IMR-90 (cell line): ENCODE measurements around the gene GPR65. TPM values are rescaled to one million over a fixed set of nuclear protein-coding genes. Genes with fewer than 3 reads are reported as not detected.

Experiments
- ATAC-seq: fragments of 200-7000 bp; cut with Tn5 transposase; 2 replicates; pipeline ENCODE4 v1.9.1; 2020; ENCODE audit warnings: low read depth, mild to moderate bottlenecking, moderate library complexity
- BruUV-seq: library from RNA; stranded (reverse); fragments of 400-500 nt; replicated peaks from 2 replicates; lab custom pipeline; 2021; lab: Mats Ljungman, UMichigan
- CTCF ChIA-PET: fragments of 300-600 bp; formaldehyde crosslinking; extraction: SDS; loops from one replicate; lab custom pipeline; 2021; ENCODE audit warnings: antibody characterized with exemption; lab: Yijun Ruan, JAX
- POLR2A ChIA-PET: fragments of 300-600 bp; sonication (Branson Sonifier 250); formaldehyde crosslinking; loops from one replicate; lab custom pipeline; 2022; ENCODE audit warnings: antibody characterized with exemption; ENCODE audit not compliant: unreplicated experiment; lab: Charles Lee
- DNase-seq: peaks from one replicate; pipeline ENCODE4 v3.0.0; 2013
- H2AFZ ChIP-seq: replicated peaks from 2 replicates; pipeline ENCODE3; 2013; ENCODE audit warnings: low read length, mild to moderate bottlenecking; ENCODE audit not compliant: poor library complexity
- H2AK5ac ChIP-seq: 2 replicates; pipeline ENCODE4 v1.6.1; 2013; ENCODE audit warnings: low read depth, low read length, inconsistent platforms
- H2AK9ac ChIP-seq: replicated peaks from 2 replicates; pipeline ENCODE3; 2013; ENCODE audit warnings: mild to moderate bottlenecking, low read depth, low read length, moderate library complexity; ENCODE audit not compliant: poor library complexity
- H2BK120ac ChIP-seq: 2 replicates; pipeline ENCODE4 v1.6.1; 2013; ENCODE audit warnings: low read depth, low read length, inconsistent platforms
- H2BK15ac ChIP-seq: 3 replicates; pipeline ENCODE4 v1.6.1; 2013; ENCODE audit warnings: low read depth, low read length, inconsistent platforms
- H2BK20ac ChIP-seq: 2 replicates; pipeline ENCODE4 v1.6.1; 2013; ENCODE audit warnings: low read depth, mild to moderate bottlenecking, inconsistent platforms, low read length, moderate library complexity
- H2BK5ac ChIP-seq: 2 replicates; pipeline ENCODE4 v1.6.1; 2013; ENCODE audit warnings: mild to moderate bottlenecking, low read depth, low read length, inconsistent platforms; ENCODE audit not compliant: poor library complexity, severe bottlenecking
- H3K14ac ChIP-seq: replicated peaks from 2 replicates; pipeline ENCODE4 v1.6.1; 2013; ENCODE audit warnings: low read depth, low read length, inconsistent platforms
- H3K18ac ChIP-seq: 2 replicates; pipeline ENCODE4 v1.6.1; 2013; ENCODE audit warnings: low read depth, low read length, control low read depth
- H3K23ac ChIP-seq: 2 replicates; pipeline ENCODE4 v1.6.1; 2013; ENCODE audit warnings: low read depth, low read length, inconsistent platforms
- H3K27ac ChIP-seq: 2 replicates; pipeline ENCODE4 v1.5.1; 2013; ENCODE audit warnings: mild to moderate bottlenecking, control low read depth, low read length; ENCODE audit not compliant: insufficient read depth
- H3K27me3 ChIP-seq: 2 replicates; pipeline ENCODE4 v1.6.1; 2013; ENCODE audit warnings: low read length; ENCODE audit not compliant: control insufficient read depth, insufficient read depth
- H3K36me3 ChIP-seq: 2 replicates; pipeline ENCODE4 v1.6.1; 2013; ENCODE audit warnings: low read length, mixed read lengths; ENCODE audit not compliant: control insufficient read depth, insufficient read depth
- H3K4ac ChIP-seq: 2 replicates; pipeline ENCODE4 v1.6.1; 2013; ENCODE audit warnings: low read depth, low read length, inconsistent platforms
- H3K4me1 ChIP-seq: 2 replicates; pipeline ENCODE4 v1.6.1; 2013; ENCODE audit warnings: low read length, mixed read lengths; ENCODE audit not compliant: control insufficient read depth, insufficient read depth
- H3K4me2 ChIP-seq: 2 replicates; pipeline ENCODE4 v1.6.1; 2013; ENCODE audit warnings: low read depth, mild to moderate bottlenecking, control low read depth, low read length, moderate library complexity
- H3K4me3 ChIP-seq: 2 replicates; pipeline ENCODE4 v1.5.1; 2013; ENCODE audit warnings: low read depth, mild to moderate bottlenecking, control low read depth, low read length, moderate library complexity; ENCODE audit not compliant: insufficient read depth
- H3K56ac ChIP-seq: 2 replicates; pipeline ENCODE4 v1.6.1; 2013; ENCODE audit warnings: low read length, inconsistent platforms; ENCODE audit not compliant: insufficient read depth; ENCODE audit errors: extremely low read depth
- H3K79me1 ChIP-seq, 2 experiments: 2 replicates each; pipeline ENCODE4 v1.6.1; 2013; ENCODE audit warnings: low read length in 2 of 2, inconsistent platforms in 1 of 2, low read depth in 1 of 2
- H3K9ac ChIP-seq: 2 replicates; pipeline ENCODE4 v1.6.1; 2013; ENCODE audit warnings: low read depth, low read length, control low read depth
- H3K9me1 ChIP-seq: 2 replicates; pipeline ENCODE4 v1.6.1; 2013; ENCODE audit warnings: low read length, inconsistent platforms; ENCODE audit not compliant: insufficient read depth
- H3K9me3 ChIP-seq: 2 replicates; pipeline ENCODE4 v1.6.1; 2013; ENCODE audit warnings: low read length; ENCODE audit not compliant: control insufficient read depth, insufficient read depth
- H4K20me1 ChIP-seq: 2 replicates; pipeline ENCODE4 v1.6.1; 2013; ENCODE audit warnings: low read length, inconsistent platforms; ENCODE audit not compliant: insufficient read depth
- H4K5ac ChIP-seq: 2 replicates; pipeline ENCODE4 v1.6.1; 2013; ENCODE audit warnings: mild to moderate bottlenecking, low read depth, low read length, control low read depth
- H4K8ac ChIP-seq, 2 experiments: 2 replicates each; pipeline ENCODE4 v1.6.1; 2013; ENCODE audit warnings: low read depth in 2 of 2, low read length in 2 of 2, control low read depth in 1 of 2, inconsistent platforms in 1 of 2
- H4K91ac ChIP-seq: 2 replicates; pipeline ENCODE4 v1.6.1; 2013; ENCODE audit warnings: low read depth, low read length, inconsistent platforms; ENCODE audit not compliant: insufficient read depth
- ELK1 ChIP-seq: fragments of 150-350 bp; IDR thresholded peaks from 2 replicates; pipeline ENCODE4 v1.6.1; 2016; ENCODE audit warnings: low read depth, mild to moderate bottlenecking, low read length, moderate library complexity, borderline replicate concordance
- MAFK ChIP-seq: IDR thresholded peaks from 2 replicates; pipeline ENCODE4 v1.6.1; 2012; ENCODE audit warnings: low read depth, low read length, improper control_type of control experiment
- USF2 ChIP-seq: fragments of 150-350 bp; IDR thresholded peaks from 2 replicates; pipeline ENCODE4 v1.6.1; 2017; ENCODE audit warnings: mild to moderate bottlenecking, antibody characterized with exemption, low read length, low read depth
- WGBS, 2 experiments: methylation state at CpG; one replicate each; pipeline versions ENCODE4 v1.1.5 to v1.1.7; 2013; ENCODE audit warnings: missing lambda C conversion rate in 2 of 2; ENCODE audit not compliant: insufficient read length in 1 of 2; ENCODE audit errors: extremely low coverage in 2 of 2; 5-methylcytosine and 5-hydroxymethylcytosine counted together
- dilution Hi-C: fragments of 300-500 bp; cut with HindIII; formaldehyde crosslinking; loops from one replicate; pipeline ENCODE4 v1.14.3; 2018; ENCODE audit warnings: low sequenced_read_pairs; ENCODE audit not compliant: unreplicated experiment
- in situ Hi-C: fragments of 300-500 bp; cut with MboI; formaldehyde crosslinking; loops from 3 replicates; pipeline ENCODE4 v1.14.3; 2019; ENCODE audit warnings: low sequenced_read_pairs, inconsistent platforms, mixed read lengths
- intact Hi-C: fragments of 100-400 bp; cut with micrococcal nuclease; formaldehyde crosslinking; loops from 2 replicates; pipeline ENCODE4 v1.10.0; 2022
- polyA plus RNA-seq, 3 experiments: library from polyadenylated mRNA; depleted of rRNA; stranded (reverse); fragments of >200 nt; gene quantifications; 2 replicates each; pipeline ENCODE4 v1.2.3, GENCODE V29; 2012; ENCODE audit warnings: low replicate concordance in 1 of 3
- total RNA-seq: library from RNA; depleted of rRNA; stranded (reverse); fragments of >200 nt; gene quantifications from 2 replicates; pipeline ENCODE4 v1.2.3, GENCODE V29; 2012

GPR65 gene
- total and polyA plus RNA-seq, 2 of the 4 experiments (the other 2 are of a cell fraction) = 0.05 to 0.18 TPM

GRCh38 chr14:87960013-87960787, 44.7 kb upstream of the GPR65 start (continued):
- TF ChIP-seq USF2 = no peak

- Histone ChIP-seq H2BK20ac (no peak overlapping the region), H3K23ac (no peak overlapping the region), H2BK5ac (no peak overlapping the region), H2AK9ac (no peak overlapping the region), H3K9me3 (0 out of 2 replicates have a peak, but pooled peaks cover 2% of the 10 kb centered on the region), H2BK15ac (no peak overlapping the region), H3K27ac (no peak overlapping the region), H2BK120ac (no peak overlapping the region), H4K5ac (no peak overlapping the region), H4K8ac (no peak overlapping the region), H3K56ac (no peak overlapping the region), H3K4me3 (no peak overlapping the region), H3K79me1 (no peaks in the 10 kb centered on the region), H4K20me1 (no peaks in the 10 kb centered on the region), H4K91ac (no peak overlapping the region), H3K4me1 (no peaks in the 10 kb centered on the region), H3K4me2 (no peak overlapping the region), H3K9ac (no peak overlapping the region), H3K36me3 (peaks cover 5% of the 10 kb centered on the region; the same call in 1 of the 2 replicates), H3K27me3 (no peaks in the 10 kb centered on the region), H3K9me1 (no peaks in the 10 kb centered on the region), H2AFZ (no peak overlapping the region), H3K18ac (no peak overlapping the region), H3K4ac (no peak overlapping the region), H2AK5ac (no peak overlapping the region), H3K14ac (no peak overlapping the region)
- in situ Hi-C loops = no loop called here
- dilution Hi-C loops = no loop called here
- CTCF ChIA-PET = no interaction called here
- WGBS, 2 experiments = no CpG with 5 or more reads among the region's 2 CpGs
- POLR2A ChIA-PET = no interaction called here
- intact Hi-C loops = no loop called here
- DNase-seq (no peak), ATAC-seq (no peak)
- no peak for TF ChIP-seq MAFK
- no peak for TF ChIP-seq ELK1
- no TSS peak for BruUV-seq
Measured at GRCh38 chr14:87961246-87961645, 43.7 kb upstream of the GPR65 start.
